Vagina (tissue), 2 donors: ENCODE data around the gene PADI2. TPM values are rescaled to one million over a fixed set of nuclear protein-coding genes. Genes with fewer than 3 reads are reported as not detected.

Experiments
- DNase-seq, 2 donors: peaks; one replicate each; pipeline ENCODE4 v3.0.0-alpha.2; 2017; ENCODE audit errors: extremely low spot score in 2 of 2
- H3K27ac ChIP-seq: fragments of 200-600 bp; sonication (generic); one replicate; pipeline ENCODE4 v1.5.1; 2019
- H3K27me3 ChIP-seq: fragments of 200-600 bp; sonication (generic); one replicate; pipeline ENCODE4 v1.5.1; 2019
- H3K36me3 ChIP-seq, 2 donors: fragments of 200-600 bp; sonication (generic); one replicate each; pipeline ENCODE4 v1.5.1; 2017 to 2019
- H3K4me1 ChIP-seq: fragments of 200-600 bp; sonication (generic); one replicate; pipeline ENCODE4 v1.5.1; 2019
- H3K4me3 ChIP-seq, 2 donors: fragments of 200-600 bp; sonication (generic); 1 replicate in 1 of 2; 2 replicates in 1 of 2; pipeline ENCODE4 v1.5.1; 2016 to 2019
- H3K9me3 ChIP-seq: fragments of 200-600 bp; sonication (generic); one replicate; pipeline ENCODE4 v1.5.1; 2019
- CTCF ChIP-seq, 3 experiments: fragments of 450-650 bp in 2 of 3; fragments of 200-600 bp in 1 of 3; sonication (generic) in 1 of 3; IDR thresholded peaks; one replicate each; pipeline ENCODE4 v1.5.1; 2017 to 2019; ENCODE audit warnings: antibody characterized with exemption in 3 of 3, mild to moderate bottlenecking in 2 of 3, moderate library complexity in 2 of 3
- POLR2A ChIP-seq, 2 donors: fragments of 450-650 bp; IDR thresholded peaks; one replicate each; pipeline ENCODE4 v1.6.1; 2017; ENCODE audit warnings: antibody characterized with exemption in 2 of 2, mild to moderate bottlenecking in 2 of 2, moderate library complexity in 2 of 2
- POLR2AphosphoS5 ChIP-seq, 2 donors: sonication (generic); formaldehyde crosslinking; IDR thresholded peaks; one replicate each; pipeline ENCODE4 v1.9.0; 2017; ENCODE audit warnings: antibody characterized with exemption in 2 of 2, mild to moderate bottlenecking in 2 of 2, low read depth in 1 of 2; ENCODE audit not compliant: insufficient read depth in 1 of 2
- intact Hi-C: fragments of 100-400 bp; cut with DNase I; formaldehyde crosslinking; loops from one replicate; pipeline ENCODE4 v1.15.1; 2023
- total RNA-seq: library from RNA; depleted of rRNA; stranded (reverse); fragments of >200 nt; gene quantifications from one replicate; pipeline ENCODE4 v1.2.3, GENCODE V29; 2016

Gene PADI2
- total RNA-seq, 1 donor from 2014 or later, result 0.98 TPM

GRCh38 chr1:17161926-17162800 is 42.9 kb upstream of the PADI2 start:
- DNase-seq, result peak in 1 of 2 donors; percentile 91
- H3K27ac ChIP-seq, result no peak overlapping the region
- H3K4me3 ChIP-seq, result no peak overlapping the region
- H3K36me3 ChIP-seq, result no peaks in the 10 kb centered on the region
- no peaks in the 10 kb centered on the region for H3K27me3 ChIP-seq
- H3K4me1 ChIP-seq, result no peaks in the 10 kb centered on the region
- TF ChIP-seq POLR2A (IDR thresholded peaks at IDR 0.05), result no peak
- no peak for TF ChIP-seq POLR2AphosphoS5 (IDR thresholded peaks at IDR 0.05; ENCODE audit: insufficient read depth in 1 of 2, low read depth in 1 of 2)
- TF ChIP-seq CTCF (IDR thresholded peaks at IDR 0.05), result no peak
- intact Hi-C loops, result no loop called here
- H3K9me3 ChIP-seq, result no peaks in the 10 kb centered on the region

GRCh38 chr1:17161137-17161740 is 42.0 kb upstream of the PADI2 start:
- Histone ChIP-seq H3K27me3 (no peaks in the 10 kb centered on the region), H3K4me3 (no peak overlapping the region), H3K4me1 (no peaks in the 10 kb centered on the region), H3K27ac (no peak overlapping the region), H3K36me3 (no peaks in the 10 kb centered on the region), H3K9me3 (no peaks in the 10 kb centered on the region)
- TF ChIP-seq CTCF (IDR thresholded peaks at IDR 0.05) (no peak), POLR2AphosphoS5 (IDR thresholded peaks at IDR 0.05; ENCODE audit: insufficient read depth in 1 of 2, low read depth in 1 of 2) (no peak), POLR2A (IDR thresholded peaks at IDR 0.05) (no peak)
- DNase-seq, result peak in 1 of 2 donors; percentile 79
- intact Hi-C loops, result no loop called here

GRCh38 chr1:17158961-17159360 is 39.7 kb upstream of the PADI2 start:
- peaks cover 14% of the 10 kb centered on the region for H3K9me3 ChIP-seq
- H3K4me1 ChIP-seq, result no peaks in the 10 kb centered on the region
- DNase-seq, result peak in 1 of 2 donors; percentile 6
- intact Hi-C loops, result no loop called here
- TF ChIP-seq POLR2AphosphoS5 (IDR thresholded peaks at IDR 0.05; ENCODE audit: insufficient read depth in 1 of 2, low read depth in 1 of 2) (no peak), POLR2A (IDR thresholded peaks at IDR 0.05) (no peak), CTCF (IDR thresholded peaks at IDR 0.05) (no peak)
- H3K27ac ChIP-seq, result no peak overlapping the region
- H3K4me3 ChIP-seq, result no peak overlapping the region
- no peaks in the 10 kb centered on the region for H3K27me3 ChIP-seq
- no peaks in the 10 kb centered on the region for H3K36me3 ChIP-seq

- TF ChIP-seq POLR2A (IDR thresholded peaks at IDR 0.05) (no peak), CTCF (IDR thresholded peaks at IDR 0.05) (no peak), POLR2AphosphoS5 (IDR thresholded peaks at IDR 0.05; ENCODE audit: insufficient read depth in 1 of 2, low read depth in 1 of 2) (no peak)
- intact Hi-C loops, result no loop called here
- Histone ChIP-seq H3K27me3 (no peaks in the 10 kb centered on the region), H3K27ac (no peak overlapping the region), H3K4me3 (no peak overlapping the region), H3K36me3 (no peaks in the 10 kb centered on the region), H3K4me1 (no peaks in the 10 kb centered on the region), H3K9me3 (peaks cover 25% of the 10 kb centered on the region)
- DNase-seq, result no peak
Observed at GRCh38 chr1:17156108-17156507, 36.9 kb upstream of the PADI2 start.
